ENCODE data around the gene MAPK1. TPM values are rescaled to one million over a fixed set of nuclear protein-coding genes. Genes with fewer than 3 reads are reported as not detected.

MAPK1 gene
- total RNA-seq, 1 experiment from 2014 or later, result 87.4 TPM

GRCh38 chr22:21735200-21736083 is 132.0 kb downstream of the MAPK1 start, which contains the start of gene YPEL1:
Gene YPEL1, minus strand, starts transcription at chr22:21735794. Its CDS starts 25,050 bp downstream, at chr22:21710744.
- Mint-ChIP-seq H3K36me3 (no peaks in the 10 kb centered on the region), H3K4me3 (peak within 1 kb of the TSS; percentile 85), H3K9me3 (no peaks in the 10 kb centered on the region), H3K27ac (peak within 1 kb of the TSS; percentile 47), H3K27me3 (ENCODE audit: low read depth) (peaks cover 56% of the 10 kb centered on the region), H3K4me1 (peaks cover 17% of the 10 kb centered on the region)
- CTCF ChIA-PET, result interaction anchor here (0.6 to 2.0 kb wide), 11 partner anchors 9 to 217 kb away, joined by 3 to 11 read pairs (median 4); partner anchors contain the start of genes MAPK1, PPM1F and SDF2L1
- DNase-seq (ENCODE audit: low spot score), result peak; percentile 97
- TF ChIP-seq ESRRA (CRISPR knock-in tag; IDR thresholded peaks at IDR 0.05; ENCODE audit: borderline replicate concordance), result 0 out of 2 replicates have a peak, but pooled peaks have one; percentile 17
- peak; percentile 99 for TF ChIP-seq SP1 (CRISPR knock-in tag; conservative IDR thresholded peaks at IDR 0.05)
- TF ChIP-seq FOXK1 (CRISPR knock-in tag; IDR thresholded peaks at IDR 0.05), result peak; percentile 68
- 0 out of 2 replicates have a peak, but pooled peaks have one; percentile 45 for TF ChIP-seq ETV6 (CRISPR knock-in tag; IDR thresholded peaks at IDR 0.05)
- TF ChIP-seq, protein P1, sequence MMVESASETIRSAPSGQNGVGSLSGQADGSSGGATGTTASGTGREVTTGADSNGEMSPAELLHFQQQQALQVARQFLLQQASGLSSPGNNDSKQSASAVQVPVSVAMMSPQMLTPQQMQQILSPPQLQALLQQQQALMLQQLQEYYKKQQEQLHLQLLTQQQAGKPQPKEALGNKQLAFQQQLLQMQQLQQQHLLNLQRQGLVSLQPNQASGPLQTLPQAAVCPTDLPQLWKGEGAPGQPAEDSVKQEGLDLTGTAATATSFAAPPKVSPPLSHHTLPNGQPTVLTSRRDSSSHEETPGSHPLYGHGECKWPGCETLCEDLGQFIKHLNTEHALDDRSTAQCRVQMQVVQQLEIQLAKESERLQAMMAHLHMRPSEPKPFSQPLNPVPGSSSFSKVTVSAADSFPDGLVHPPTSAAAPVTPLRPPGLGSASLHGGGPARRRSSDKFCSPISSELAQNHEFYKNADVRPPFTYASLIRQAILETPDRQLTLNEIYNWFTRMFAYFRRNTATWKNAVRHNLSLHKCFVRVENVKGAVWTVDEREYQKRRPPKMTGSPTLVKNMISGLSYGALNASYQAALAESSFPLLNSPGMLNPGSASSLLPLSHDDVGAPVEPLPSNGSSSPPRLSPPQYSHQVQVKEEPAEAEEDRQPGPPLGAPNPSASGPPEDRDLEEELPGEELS (CRISPR knock-in tag; IDR thresholded peaks at IDR 0.05), result peak; percentile 77; the same call in 1 of the 2 replicates
- no peak for TF ChIP-seq STAT6 (CRISPR knock-in tag; conservative IDR thresholded peaks at IDR 0.05; ENCODE audit: low read depth)
- TF ChIP-seq SOX15 (CRISPR knock-in tag; IDR thresholded peaks at IDR 0.05), result no peak
- peak; percentile 91 for TF ChIP-seq FOXP1 (CRISPR knock-in tag; IDR thresholded peaks at IDR 0.05; ENCODE audit: borderline replicate concordance)
- TF ChIP-seq, protein P2, sequence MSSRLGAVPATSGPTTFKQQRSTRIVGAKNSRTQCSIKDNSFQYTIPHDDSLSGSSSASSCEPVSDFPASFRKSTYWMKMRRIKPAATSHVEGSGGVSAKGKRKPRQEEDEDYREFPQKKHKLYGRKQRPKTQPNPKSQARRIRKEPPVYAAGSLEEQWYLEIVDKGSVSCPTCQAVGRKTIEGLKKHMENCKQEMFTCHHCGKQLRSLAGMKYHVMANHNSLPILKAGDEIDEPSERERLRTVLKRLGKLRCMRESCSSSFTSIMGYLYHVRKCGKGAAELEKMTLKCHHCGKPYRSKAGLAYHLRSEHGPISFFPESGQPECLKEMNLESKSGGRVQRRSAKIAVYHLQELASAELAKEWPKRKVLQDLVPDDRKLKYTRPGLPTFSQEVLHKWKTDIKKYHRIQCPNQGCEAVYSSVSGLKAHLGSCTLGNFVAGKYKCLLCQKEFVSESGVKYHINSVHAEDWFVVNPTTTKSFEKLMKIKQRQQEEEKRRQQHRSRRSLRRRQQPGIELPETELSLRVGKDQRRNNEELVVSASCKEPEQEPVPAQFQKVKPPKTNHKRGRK (CRISPR knock-in tag; IDR thresholded peaks at IDR 0.05; ENCODE audit: borderline replicate concordance), result no peak
- 0 out of 2 replicates have a peak, but pooled peaks have one; percentile 44 for TF ChIP-seq ARID4B (CRISPR knock-in tag; IDR thresholded peaks at IDR 0.05; ENCODE audit: borderline replicate concordance)
- peak; percentile 62; the same call in 1 of the 2 replicates for TF ChIP-seq TEAD1 (CRISPR knock-in tag; IDR thresholded peaks at IDR 0.05)
- TF ChIP-seq ZNF263 (CRISPR knock-in tag; IDR thresholded peaks at IDR 0.05; ENCODE audit: low read depth), result no peak; the same call in 1 of the 2 replicates
- TF ChIP-seq, protein P3, sequence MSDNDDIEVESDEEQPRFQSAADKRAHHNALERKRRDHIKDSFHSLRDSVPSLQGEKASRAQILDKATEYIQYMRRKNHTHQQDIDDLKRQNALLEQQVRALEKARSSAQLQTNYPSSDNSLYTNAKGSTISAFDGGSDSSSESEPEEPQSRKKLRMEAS (CRISPR knock-in tag; IDR thresholded peaks at IDR 0.05), result peak; percentile 79; the same call in 1 of the 2 replicates
- TF ChIP-seq CDX4 (CRISPR knock-in tag; IDR thresholded peaks at IDR 0.05; ENCODE audit: borderline replicate concordance), result no peak
- peak; percentile 99 for TF ChIP-seq NFYB (CRISPR knock-in tag; conservative IDR thresholded peaks at IDR 0.05; ENCODE audit: low read depth)
- peak; percentile 23; the same call in 1 of the 2 replicates for TF ChIP-seq E2F5 (CRISPR knock-in tag; IDR thresholded peaks at IDR 0.05)
- no peak for TF ChIP-seq NFATC4 (CRISPR knock-in tag; IDR thresholded peaks at IDR 0.05)
- TF ChIP-seq ZNF416 (CRISPR knock-in tag; IDR thresholded peaks at IDR 0.05), result peak; percentile 86; the same call in 1 of the 2 replicates
- TF ChIP-seq CREM (CRISPR knock-in tag; IDR thresholded peaks at IDR 0.05), result 0 out of 2 replicates have a peak, but pooled peaks have one; percentile 1
- TF ChIP-seq KAT7 (CRISPR knock-in tag; IDR thresholded peaks at IDR 0.05; ENCODE audit: borderline replicate concordance), result peak; percentile 69; the same call in 1 of the 2 replicates
- peak; percentile 97; the same call in 1 of the 2 replicates for TF ChIP-seq NFE2L1 (CRISPR knock-in tag; IDR thresholded peaks at IDR 0.05)
- peak; percentile 92 for ATAC-seq
- POLR2A ChIA-PET, result interaction anchor here (0.6 to 1.3 kb wide), 3 partner anchors 77 to 197 kb away, joined by 3 to 6 read pairs (median 5); no protein-coding TSS in a partner anchor
